Measurements from ENCODE around the gene HEATR5A.
"Not testable (repeated sequence)": the region's sequence is repeated elsewhere in the genome, so short reads cannot be mapped to it uniquely, and the experiment has no call there.

HEATR5A gene

GRCh38 chr14:31449971-31450610, 29.7 kb upstream of the HEATR5A start:
- TF ChIP-seq CTCF (conservative IDR thresholded peaks at IDR 0.05): peak; percentile 81
- peak overlapping the region; percentile 44 for H3K27ac ChIP-seq

GRCh38 chr14:31449136-31449535, 28.8 kb upstream of the HEATR5A start:
- H3K27ac ChIP-seq: peak overlapping the region; percentile 44; the same call in 1 of the 2 replicates
- TF ChIP-seq CTCF (conservative IDR thresholded peaks at IDR 0.05): no peak

GRCh38 chr14:31445703-31446102, 25.4 kb upstream of the HEATR5A start:
- TF ChIP-seq CTCF (conservative IDR thresholded peaks at IDR 0.05): no peak
- H3K27ac ChIP-seq: no peak overlapping the region

GRCh38 chr14:31442284-31442683, 21.9 kb upstream of the HEATR5A start:
- H3K27ac ChIP-seq: no peak overlapping the region

GRCh38 chr14:31441273-31442111, 21.1 kb upstream of the HEATR5A start:
- no peak overlapping the region for H3K27ac ChIP-seq
- TF ChIP-seq CTCF (conservative IDR thresholded peaks at IDR 0.05): no peak

More at GRCh38 chr14:31442284-31442683, 21.9 kb upstream of the HEATR5A start:
- TF ChIP-seq CTCF (conservative IDR thresholded peaks at IDR 0.05): no peak

GRCh38 chr14:31440280-31440679, 19.9 kb upstream of the HEATR5A start:
- no peak overlapping the region for H3K27ac ChIP-seq
- no peak for TF ChIP-seq CTCF (conservative IDR thresholded peaks at IDR 0.05)

- TF ChIP-seq CTCF (conservative IDR thresholded peaks at IDR 0.05): no peak
- no peak overlapping the region for H3K27ac ChIP-seq
These were observed 19.2 kb upstream of the HEATR5A start for GRCh38 chr14:31439561-31439960.

- not testable (repeated sequence) for H3K27ac ChIP-seq
These were observed 16.8 kb upstream of the HEATR5A start for GRCh38 chr14:31437045-31437691.

Data from VCaP (cell line).